GM18867 (cell line): ENCODE data around the gene HOXA5.

ENCODE experiments used
- ATAC-seq: cut with Tn5 transposase; IDR thresholded peaks from one replicate; pipeline ENCODE4 v1.9.1; 2021; ENCODE audit warnings: mild to moderate bottlenecking, moderate library complexity; ENCODE audit not compliant: unreplicated experiment

Gene HOXA5

DNA sequence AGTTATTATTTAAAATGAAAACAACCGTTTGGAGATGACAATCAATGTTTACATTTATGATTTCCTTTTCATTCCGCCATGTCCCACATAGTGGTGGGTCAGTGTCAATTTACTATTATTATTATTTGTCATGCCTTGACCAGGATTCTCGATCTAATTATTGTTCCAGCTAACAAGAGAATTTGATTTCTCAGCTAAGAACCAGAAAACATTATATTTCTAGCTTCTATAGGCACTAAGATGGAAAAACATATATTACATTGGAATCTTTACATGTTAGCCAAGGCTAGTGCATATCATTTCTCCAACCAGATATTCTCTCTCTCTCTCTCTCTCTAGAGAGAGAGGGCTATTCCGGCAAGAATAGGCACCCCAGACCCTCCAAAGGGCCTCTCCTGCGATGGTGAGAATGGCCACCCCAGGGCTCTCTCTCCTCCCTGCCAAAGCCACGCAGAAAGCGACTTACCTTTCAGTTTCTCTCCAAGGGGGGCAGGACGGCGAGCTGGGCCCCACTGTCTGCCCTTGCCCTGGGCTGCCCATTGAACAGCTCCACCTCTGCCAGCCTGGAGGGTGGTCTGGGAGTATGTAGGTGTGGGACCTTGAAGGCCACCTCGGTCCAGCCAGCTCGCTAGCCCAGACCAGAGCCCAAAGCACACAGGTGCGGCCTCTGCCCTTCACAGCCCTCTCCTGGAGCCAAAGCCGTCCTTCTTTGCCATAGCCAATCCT is 6.5 kb upstream of the HOXA5 start:
- no peak for ATAC-seq

DNA sequence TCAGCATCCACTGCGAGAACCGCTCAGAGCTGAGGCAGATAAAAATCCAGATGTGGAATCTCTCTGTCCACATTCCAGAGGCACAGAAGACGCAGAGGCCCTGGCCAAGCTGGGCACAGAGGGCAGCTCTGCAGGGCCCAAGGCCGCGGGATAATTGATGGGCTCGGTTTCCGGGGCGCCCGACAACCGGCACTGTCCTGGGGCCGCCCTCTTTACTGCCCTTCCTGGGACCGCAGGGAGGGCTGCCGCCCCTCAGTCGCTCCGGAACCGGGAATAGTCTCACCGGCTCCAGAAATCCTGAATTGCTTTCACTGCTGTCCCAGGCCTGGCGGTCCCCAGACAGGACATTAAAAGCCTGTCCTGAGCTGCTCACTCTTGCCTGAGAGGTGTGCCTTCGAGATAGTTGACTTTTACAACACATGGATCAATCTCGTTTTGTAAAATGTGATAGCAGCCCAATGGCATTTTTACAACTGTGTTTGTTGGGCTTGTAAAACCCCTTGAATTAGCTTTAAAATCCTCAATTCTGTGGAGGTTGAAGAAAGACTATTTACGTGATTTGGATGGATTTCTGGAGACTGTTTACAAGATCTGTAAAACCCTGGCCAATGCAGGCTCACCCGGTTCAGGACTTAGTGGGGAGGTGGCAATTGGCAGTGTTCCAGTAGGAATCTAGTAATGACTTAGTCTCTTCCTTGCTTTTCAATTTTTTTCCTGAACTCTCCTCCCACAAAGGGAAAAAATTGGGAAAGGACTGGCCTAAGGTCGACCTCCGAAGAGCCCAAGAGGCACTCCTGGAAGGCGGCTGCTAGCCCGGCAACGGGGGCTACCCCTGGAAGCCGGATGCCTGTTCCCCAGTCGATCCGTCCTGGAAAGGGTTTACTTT is 5.5 kb upstream of the HOXA5 start:
- ATAC-seq: no peak

DNA sequence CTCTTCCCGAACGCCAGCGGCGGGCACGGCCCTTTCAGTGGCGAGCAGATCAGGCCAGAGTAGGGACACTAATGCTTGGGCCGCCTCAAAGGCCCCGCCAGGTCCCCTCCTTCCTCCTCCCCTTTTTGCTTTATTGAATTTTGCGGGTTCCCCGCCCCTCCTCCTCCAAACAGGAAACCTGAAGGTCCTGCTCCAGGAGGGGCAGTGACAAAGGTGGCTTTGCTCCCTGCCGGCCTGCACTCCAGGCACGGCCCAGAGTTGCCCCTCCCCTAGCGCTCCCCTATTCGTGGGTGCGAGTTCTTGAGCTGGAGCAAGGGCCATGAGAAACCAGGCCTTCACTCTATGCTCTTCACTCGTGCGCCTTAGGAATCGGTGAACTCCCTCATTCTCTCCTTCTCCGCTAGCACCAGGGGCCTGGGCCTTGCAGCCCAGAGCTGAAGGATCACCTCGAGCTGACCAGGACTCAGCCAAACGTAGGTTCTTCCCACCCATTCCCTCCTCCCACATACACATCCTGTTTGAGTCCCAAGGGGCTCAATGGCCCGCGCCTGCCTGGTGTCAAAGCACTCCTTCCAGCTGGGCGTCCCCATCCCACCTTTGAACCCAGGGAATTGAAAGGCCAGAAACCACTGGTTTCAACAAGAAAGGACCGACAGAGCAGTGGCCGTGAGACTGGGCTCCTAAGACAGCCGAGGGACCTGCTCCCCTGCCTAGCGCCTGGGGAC is 4.7 kb upstream of the HOXA5 start:
- ATAC-seq: no peak

GRCh38 chr7:27147199-27148030 is 3.9 kb upstream of the HOXA5 start, which contains the start of gene HOXA6:
TSS of gene HOXA6 (minus strand) at chr7:27147774. CDS start at chr7:27147749, 25 bp downstream.
- ATAC-seq: no peak

- no peak for ATAC-seq
Observed at GRCh38 chr7:27146491-27147198, 3.2 kb upstream of the HOXA5 start.

DNA sequence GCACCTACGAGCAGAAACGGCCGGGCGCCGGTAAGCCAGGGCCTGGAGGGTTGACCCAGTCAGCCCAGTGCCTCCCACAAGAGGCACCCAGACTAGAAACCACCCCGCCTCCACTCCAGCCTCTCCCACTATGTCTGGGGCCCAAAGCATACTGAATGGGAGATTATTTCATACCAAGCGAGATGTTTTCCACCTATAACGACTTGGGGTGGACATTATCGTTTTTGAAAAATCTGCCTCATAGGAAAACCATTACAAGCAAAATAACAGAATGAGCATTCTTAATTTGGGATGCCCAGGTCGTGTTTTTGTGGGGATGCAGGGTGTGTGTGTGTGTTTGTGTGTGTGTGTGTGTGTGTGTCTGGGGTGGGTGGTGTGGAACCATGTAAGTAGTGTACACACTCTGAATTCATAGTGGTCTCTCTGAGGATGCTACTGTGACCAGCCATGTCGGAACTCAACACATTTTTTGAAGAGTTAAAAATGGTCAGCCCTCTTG is 2.5 kb upstream of the HOXA5 start:
- no peak for ATAC-seq

- no peak for ATAC-seq
Observed at GRCh38 chr7:27145165-27145913, 1.9 kb upstream of the HOXA5 start.

GRCh38 chr7:27144781-27145164 is 1.3 kb upstream of the HOXA5 start:
- no peak for ATAC-seq

DNA sequence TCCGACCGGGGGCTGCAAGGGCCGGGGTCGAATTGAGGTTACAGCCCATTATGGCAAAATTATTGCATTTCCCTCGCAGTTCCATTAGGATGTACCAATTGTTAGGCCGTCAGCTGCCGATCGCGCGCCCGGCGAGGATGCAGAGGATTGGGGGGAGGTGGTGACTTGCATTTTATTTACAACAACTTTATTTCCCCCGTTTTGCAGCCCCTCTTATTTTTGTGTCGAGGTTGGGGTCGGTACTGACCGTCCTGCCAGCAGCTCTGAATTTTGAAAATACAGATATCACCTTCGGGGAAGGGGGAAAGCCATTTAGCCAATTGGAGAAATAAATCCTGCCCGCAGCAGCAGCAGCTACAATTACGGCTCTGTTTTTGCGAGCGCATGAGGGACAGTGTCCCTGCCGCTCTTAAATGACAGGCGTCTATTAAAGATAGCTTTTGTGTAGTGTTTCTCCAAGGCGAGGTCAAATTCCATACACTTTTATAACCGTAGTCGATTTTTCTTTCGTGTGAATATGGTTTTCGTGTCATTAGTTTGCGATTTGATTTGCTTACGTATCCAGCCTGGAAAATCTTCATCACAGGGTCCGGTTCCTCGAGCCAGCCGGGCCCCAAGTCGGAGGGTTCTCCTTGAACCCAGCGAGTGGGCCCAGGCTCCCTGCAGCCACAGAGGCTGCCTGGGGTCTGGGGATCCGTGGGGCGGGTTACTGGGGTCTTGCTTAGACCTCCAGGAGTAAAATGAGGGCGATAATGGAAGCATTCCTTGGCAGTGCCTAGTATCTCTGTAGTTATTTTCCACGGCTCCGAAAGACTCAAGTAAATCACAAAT is 684 bp upstream of the HOXA5 start:
- no peak for ATAC-seq

- no peak for ATAC-seq
Observed at GRCh38 chr7:27142580-27143022, 880 bp downstream of the HOXA5 start.

GRCh38 chr7:27141923-27142579 is 1.4 kb downstream of the HOXA5 start:
- no peak for ATAC-seq

GRCh38 chr7:27141137-27141922 is 2.2 kb downstream of the HOXA5 start:
- no peak for ATAC-seq

DNA sequence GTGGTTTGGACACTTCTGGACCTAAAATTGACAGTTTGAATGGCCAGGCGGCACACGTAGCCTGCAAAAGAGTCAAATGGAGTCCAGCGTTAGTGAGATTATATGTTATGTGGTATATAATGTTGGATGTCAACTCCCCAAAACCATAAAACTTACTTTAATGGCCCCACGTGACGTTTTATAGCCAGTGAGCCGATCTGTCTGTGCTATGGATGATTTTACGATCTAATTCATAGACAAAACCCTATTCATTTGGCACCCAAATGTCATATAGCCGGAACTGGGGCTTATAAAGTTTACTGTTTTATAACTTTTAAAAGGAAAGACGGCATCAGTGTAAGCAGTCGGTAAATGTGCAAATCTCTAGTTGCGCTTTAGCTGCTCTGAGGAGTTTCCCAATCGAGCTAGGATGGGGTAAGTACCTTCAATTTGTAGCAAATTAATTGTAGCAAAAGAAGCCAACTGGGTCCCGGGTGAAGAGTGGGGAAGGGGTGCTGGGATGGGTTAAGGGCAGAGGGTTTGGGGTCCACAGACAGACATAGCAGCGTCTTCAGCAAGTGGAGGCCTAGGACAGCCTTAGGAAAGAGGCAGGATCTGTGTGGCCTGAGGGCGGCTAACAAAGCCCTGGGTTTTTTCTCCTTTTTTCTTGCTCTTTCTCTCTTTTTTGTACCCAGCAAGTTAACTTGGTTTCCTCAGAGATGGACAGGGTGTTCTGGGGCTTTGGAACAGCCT is 3.2 kb downstream of the HOXA5 start:
- ATAC-seq: no peak

- no peak for ATAC-seq
Observed at GRCh38 chr7:27139334-27140125, 4.0 kb downstream of the HOXA5 start.

DNA sequence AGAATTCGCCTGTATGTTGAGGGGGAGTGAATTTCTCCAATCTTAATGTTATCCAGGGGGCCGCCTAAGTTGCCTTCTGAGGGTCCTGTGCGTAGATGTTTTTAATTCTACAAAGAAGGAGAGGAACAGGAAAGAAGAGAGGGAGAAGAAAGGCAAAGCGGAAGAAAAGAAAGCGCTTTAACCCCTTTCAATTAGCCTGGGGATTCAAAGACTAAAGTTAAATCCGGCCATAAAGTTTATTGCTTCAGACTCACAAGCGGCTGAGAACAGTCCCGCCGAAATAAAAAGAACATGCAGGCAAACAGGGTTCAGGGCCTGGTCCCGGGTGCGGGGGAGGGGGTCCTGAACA is 4.5 kb downstream of the HOXA5 start:
- no peak for ATAC-seq
